DLD1 (cell line): ENCODE results near the gene CST5.
"Not testable (repeated sequence)": the region's sequence is repeated elsewhere in the genome, so short reads cannot be mapped to it uniquely, and the experiment has no call there.

Source experiments
- in situ Hi-C: cut with HindIII; loops from 2 replicates; pipeline ENCODE4 v1.10.0; 2017; ENCODE audit warnings: low sequenced_read_pairs

CST5 gene

DNA sequence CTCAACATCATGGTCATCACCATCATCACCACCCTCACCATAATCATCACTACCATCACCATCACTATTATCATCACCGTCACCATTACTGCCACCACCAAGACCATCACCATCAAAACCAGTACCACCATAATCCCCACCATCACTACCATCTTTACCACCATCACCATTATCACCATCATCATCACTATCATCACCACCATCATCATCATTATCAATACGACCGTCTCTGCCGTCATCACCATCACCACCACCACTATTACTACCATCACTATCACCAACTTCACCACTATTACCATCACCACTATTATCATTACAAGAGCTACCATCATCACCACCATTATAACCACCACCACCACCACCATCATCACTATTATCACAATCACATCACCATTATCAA, 11.3 kb upstream of the CST5 start:
- in situ Hi-C loops: not testable (repeated sequence)

DNA sequence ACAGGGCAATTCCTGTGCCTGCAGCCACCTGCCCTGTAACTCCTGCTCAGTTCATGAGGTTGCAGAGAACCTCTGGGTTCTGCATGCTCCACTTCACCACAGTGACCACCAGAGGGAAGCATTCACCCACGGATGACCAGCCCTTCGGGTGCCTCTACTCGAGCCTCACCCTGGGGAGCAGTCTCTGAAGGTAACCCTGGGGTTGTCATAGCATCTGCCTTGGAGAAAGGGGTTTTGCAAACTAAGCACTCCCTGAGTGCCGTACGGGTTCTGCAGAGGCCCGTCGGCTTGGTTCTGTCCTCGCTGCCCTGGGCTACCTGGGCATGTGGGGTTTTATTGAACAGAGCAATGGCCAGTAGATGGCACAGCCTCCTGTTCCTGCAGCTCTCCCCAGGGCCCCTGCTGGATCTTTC, 10.2 kb upstream of the CST5 start:
- in situ Hi-C loops: no loop called here

- in situ Hi-C loops: no loop called here
Observed at GRCh38 chr20:23887856-23888255, 8.3 kb upstream of the CST5 start.

DNA sequence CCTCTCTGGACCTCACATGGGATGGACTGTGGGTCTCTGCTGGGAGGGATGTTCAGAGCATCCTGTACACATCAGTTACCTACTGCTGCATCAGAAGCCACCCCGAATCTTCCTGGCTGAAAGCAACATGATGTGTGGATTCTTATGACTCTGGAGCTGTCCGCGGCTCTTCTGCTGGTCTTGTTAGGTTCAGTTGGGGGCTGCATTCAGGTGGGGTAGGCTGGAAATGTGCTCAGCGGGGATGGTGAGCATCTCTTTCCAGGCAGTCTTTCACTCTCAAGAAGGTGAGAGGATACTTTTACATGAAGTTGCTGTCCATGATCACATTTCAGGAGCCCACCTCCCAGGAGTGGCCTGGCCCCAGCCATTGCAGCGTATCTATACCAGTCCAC, 5.2 kb upstream of the CST5 start:
- in situ Hi-C loops: no loop called here

GRCh38 chr20:23884136-23884770, 4.7 kb upstream of the CST5 start:
- in situ Hi-C loops: no loop called here

DNA sequence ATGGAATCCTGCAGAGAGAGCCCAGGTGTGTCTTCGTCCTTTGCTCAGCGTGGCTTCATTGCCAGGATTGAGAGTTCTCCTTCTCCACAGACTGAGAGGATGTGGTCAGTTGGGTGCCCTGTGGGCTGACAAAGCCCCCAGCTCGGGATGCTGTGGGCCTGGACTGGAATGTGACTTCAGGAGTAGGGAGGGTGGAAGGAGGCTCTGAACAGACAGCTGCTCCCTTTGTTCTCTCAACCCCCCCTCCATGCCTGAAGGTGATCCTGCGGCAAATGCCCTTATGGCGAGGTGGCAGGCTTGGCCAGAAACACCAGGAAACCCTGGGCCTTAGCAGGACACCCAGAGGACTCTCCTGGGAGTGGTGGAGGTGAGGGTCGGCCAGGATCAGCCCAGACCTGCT, 1.8 kb upstream of the CST5 start:
- in situ Hi-C loops: no loop called here

DNA sequence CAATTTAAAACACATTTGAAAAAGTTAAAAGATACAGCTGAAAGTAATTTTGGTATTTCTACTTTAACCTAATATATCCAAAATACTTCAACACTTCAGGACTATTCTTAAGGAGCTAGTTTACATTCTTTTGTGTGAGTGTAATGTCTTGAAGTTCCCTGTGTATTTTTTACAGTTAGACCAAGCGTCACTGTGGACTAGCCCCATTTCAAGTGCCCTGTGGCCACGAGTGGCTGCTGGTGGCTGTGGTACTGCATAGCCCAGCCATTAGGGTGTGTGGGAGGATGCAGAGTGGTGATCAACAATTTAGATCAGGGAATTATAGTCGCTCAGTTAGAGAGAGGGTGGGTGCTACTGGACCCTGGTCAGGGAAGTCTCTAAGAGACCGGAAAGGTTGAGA, 869 bp upstream of the CST5 start:
- in situ Hi-C loops: no loop called here

DNA sequence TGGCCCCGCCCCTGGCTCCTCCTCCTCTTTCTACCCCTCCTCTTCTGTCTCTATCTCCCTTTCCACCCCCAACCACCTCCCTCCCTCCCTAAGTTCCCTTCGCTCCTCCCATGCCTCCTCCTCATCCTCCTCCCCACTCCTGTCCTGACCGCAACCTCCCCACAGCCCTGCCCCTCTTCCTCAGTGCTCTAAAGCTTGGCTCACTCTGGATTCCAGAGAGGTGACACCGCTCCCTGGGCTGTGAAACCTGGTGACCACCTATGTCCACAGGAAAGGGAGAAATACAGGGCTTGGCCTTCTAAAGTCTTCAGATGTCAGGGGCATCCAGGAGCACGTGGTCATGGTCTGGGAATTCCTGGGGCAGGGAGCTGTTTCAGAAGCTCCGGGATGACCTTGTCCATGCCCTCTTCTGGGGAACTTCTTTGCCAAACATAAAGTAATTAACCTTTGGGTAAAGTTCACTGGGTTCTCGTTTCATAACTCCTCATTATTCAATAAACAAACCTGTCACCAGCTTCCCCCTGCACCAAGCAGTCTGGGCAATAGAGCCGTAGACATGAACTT, 345 bp upstream of the CST5 start:
- in situ Hi-C loops: no loop called here

GRCh38 chr20:23878787-23879186, 761 bp downstream of the CST5 start:
- in situ Hi-C loops: no loop called here

GRCh38 chr20:23878016-23878542, 1.5 kb downstream of the CST5 start:
- in situ Hi-C loops: not testable (repeated sequence)

- in situ Hi-C loops: no loop called here
Observed at GRCh38 chr20:23877524-23877923, 2.0 kb downstream of the CST5 start.

DNA sequence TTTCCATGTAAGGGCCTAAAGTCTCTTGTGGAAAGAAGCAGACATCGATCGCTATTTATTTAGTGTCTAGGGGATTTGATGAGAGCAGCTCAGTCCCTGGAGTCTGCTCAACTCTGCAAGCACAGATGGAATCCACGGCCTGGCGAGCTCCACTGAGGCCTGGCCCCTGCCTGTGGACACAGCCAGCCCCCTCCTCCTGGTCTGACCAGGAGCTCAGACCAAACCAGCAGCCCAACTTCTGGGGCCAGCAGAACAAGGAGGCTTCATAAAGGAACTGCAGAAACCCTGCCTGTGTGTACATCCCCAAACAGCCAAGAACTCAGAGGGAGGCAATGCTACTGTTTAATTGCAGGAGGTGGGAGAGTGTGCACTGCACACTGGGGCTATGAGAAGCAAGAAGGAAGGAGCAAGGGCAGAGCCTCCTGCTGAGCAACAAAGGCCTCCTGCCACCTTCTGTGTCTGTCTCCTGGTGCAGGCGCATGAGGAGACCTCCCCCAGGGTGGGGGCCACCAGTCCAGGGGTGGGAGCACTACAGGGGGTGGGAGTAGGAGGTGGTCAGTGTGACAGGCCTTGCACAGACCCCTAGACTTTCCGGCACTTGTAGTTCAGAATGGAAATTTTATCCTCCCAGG, 3.8 kb downstream of the CST5 start:
- in situ Hi-C loops: no loop called here

DNA sequence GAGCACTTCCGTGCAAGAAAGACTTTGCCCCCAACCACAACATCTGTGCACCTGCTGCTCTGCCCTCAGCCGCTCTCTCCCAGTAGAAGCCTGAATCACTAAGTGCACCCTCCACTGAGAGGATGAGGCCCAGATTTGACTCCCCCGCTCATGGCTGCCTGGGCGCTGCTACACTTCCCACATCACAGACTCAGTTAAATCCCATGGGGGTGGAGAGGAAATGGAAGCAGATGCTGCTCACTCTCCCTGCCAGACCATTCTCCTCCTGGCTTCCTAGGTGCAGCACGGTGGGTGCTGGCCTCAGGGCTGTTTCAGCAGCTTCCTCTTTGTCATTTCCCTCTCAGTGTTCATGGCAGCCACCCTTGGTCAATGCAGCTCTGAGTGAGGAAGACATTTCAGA, 4.8 kb downstream of the CST5 start:
- in situ Hi-C loops: no loop called here

- in situ Hi-C loops: no loop called here
Observed at GRCh38 chr20:23873370-23874015, 6.1 kb downstream of the CST5 start.

DNA sequence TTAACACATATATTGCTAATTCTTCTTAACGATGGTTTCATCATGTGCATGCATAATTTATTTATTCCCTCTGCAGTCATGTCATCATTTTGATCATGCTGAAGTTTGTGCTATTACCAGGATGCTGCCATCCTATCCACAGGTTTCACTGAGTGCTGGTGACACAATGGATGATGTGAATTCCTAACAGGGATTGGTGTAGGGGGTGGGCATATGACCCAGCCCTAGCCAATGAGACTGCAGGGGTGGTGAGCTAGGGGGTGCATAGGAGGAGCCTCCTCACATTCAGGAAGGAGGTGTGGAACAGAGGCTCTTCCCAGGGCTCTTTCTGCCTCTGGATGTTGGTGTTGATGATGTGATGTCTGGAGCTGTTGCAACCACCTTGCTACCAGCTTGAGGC, 7.5 kb downstream of the CST5 start:
- in situ Hi-C loops: no loop called here

GRCh38 chr20:23870461-23870860, 9.1 kb downstream of the CST5 start:
- in situ Hi-C loops: no loop called here

DNA sequence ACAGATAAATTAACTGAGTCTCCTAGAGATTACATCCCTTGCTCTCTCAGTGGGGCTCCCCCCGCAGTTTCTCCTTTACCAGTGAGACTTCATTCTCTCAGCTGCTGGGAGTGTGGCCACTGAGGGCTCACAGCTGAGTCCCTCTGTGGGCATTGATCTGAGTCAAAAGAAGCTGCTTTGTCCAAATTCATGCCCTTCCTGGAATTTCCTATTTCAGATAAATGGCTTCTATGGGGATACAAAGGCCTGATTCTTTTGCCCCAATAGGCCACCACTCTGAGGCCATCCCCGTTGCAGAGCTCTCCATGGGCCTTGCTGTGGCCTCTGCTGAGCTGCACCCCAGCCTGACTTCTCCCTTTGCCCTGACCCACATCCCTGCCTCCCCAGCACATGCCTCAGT, 10.0 kb downstream of the CST5 start:
- in situ Hi-C loops: no loop called here

DNA sequence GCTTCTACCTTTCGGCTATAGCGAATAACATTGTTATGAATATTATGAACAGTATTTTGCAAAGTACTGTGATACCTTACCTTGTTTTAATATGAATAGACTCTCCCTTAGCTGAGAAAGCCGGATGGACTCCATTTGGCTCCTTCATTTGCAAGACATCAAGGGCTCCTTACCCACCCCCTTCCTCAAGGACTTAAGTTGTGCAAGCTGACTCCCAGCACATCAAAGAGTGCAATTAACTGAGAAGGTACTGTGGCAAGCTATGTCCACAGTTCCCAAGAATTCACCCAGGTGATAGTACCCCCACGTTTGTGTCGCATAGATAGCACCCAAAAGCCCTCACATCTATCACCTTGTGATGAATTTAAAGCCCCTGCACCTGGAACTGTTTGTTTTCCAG, 11.2 kb downstream of the CST5 start:
- in situ Hi-C loops: no loop called here

GRCh38 chr20:23867152-23867776, 12.3 kb downstream of the CST5 start:
- in situ Hi-C loops: no loop called here

DNA sequence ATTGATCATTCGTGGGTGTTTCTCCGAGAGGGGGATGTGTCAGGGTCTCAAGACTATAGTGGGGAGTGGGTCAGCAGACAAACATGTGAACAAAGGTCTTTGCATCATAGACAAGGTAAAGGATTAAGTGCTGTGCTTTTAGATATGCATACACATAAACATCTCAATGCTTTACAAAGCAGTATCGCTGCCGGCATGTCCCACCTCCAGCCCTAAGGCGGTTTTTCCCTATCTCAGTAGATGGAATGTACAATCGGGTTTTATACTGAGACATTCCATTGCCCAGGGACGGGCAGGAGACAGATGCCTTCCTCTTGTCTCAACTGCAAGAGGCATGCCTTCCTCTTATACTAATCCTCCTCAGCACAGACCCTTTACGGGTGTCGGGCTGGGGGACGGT, 18.8 kb downstream of the CST5 start:
- in situ Hi-C loops: not testable (repeated sequence)

DNA sequence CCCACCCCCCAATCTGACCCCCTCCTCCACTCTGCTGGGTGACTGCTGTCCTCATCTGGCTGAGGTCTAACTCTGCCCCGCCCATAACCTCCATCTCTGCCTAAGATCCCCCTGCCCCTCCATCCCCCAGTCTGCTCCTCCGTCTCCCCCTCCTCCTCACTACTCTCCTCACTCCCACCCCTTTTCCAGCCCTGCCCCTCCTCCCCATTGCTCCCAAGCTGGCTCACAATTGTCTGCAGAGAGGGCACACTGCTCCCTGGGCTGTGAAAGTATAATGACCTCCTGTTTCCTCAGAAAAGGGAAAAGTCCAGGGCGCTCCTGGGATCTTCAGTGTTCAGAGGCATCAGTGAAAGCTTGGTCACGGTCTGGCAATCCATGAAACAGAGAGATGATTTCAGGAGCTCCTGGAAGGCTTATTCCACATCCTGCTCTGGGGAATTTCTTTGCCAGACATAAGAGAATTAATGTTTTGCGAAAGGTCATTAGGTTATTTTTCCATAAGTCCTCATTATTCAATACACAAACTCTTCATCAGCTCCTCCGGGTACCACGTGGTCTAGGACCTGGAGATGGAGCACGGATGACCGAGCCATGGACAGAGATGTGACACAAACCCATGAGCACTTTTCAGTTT, 21.5 kb downstream of the CST5 start:
- in situ Hi-C loops: no loop called here
